ENCODE results near the gene TCEAL8. TPM values are rescaled to one million over a fixed set of nuclear protein-coding genes. Genes with fewer than 3 reads are reported as not detected.

Gene TCEAL8
- total RNA-seq, 1 experiment from 2014 or later: 162 TPM

- in situ Hi-C loops (cut with HindIII; ENCODE audit: low sequenced_read_pairs): no loop called here
- DNase-seq (ENCODE audit: low spot score): no peak
Observed at GRCh38 chrX:103220511-103221323, 34.2 kb downstream of the TCEAL8 start.

- in situ Hi-C loops (cut with HindIII; ENCODE audit: low sequenced_read_pairs): no loop called here
- peak; percentile 45 for DNase-seq (ENCODE audit: low spot score)
Observed at GRCh38 chrX:103215425-103215991, 39.4 kb downstream of the TCEAL8 start.

DNA sequence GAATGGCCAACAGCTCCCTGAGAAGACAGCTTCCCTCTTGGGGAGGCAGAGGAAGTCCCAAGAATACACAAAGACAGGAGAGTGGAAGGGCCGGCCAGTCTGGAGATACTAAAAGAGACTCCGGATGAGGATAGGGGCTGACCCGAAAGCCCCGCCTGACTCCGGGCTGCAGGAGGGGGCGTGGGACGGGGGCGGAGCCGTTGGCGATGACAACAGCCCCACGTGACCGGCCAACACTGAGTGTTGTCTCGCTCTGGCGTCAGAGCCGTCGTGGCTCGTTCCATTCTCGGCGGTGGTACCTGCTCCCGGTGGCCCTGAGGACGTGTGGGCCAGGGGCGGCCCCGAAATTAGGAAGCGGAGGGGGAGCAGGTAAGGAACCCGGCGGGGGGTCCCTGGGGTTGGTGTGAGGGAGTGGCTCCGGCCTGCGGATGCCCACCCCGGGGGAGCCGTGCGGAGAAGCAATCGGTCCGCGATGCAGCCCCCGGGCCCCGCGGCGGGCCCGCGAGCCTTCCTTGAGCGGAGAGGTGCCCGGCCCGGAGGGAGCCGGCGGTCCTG, 40.0 kb downstream of the TCEAL8 start, which contains the start of gene BEX4:
BEX4 (plus strand) TSS at position 239 of the 555 bp plus-strand sequence. CDS start 1,046 bp downstream, outside the sequence.
- in situ Hi-C loops (cut with HindIII; ENCODE audit: low sequenced_read_pairs): no loop called here

DNA sequence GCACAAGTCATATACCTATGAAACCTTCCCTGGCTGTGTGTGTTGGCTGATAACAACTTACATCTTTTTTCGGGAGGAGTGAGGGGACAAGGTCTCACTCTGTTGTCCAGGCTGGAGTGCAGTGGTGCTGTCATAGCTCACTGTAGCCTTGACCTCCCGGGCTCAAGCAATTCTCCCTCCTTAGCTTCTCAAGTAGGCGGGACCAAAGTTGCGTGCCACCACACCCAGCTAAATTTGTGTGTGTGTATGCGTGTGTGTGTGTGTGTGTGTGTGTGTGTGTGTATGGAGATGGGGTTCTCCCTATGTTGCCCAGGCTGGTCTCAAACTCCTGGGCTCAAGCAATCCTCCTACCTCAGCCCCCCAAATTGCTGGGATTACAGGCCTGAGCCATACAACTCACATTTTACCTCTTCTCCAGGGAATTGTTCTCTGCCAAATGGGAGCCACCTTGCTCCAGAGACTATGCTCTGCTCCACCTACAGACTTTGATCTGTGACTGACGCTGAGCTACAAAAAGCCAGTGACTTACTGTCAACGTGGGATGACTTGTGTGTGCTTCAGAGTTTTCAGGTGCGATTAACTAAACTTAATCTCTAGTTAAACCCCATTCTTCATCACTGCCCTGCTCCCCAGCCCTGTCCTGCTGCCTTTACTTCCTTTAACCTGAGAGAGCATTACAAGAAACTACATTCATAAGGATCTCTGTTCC, 42.1 kb downstream of the TCEAL8 start:
- no peak for DNase-seq (ENCODE audit: low spot score)
- in situ Hi-C loops (cut with HindIII; ENCODE audit: low sequenced_read_pairs): no loop called here

More for the DNA sequence above, 40.0 kb downstream of the TCEAL8 start, which contains the start of gene BEX4:
- DNase-seq (ENCODE audit: low spot score): peak; percentile 86

- DNase-seq (ENCODE audit: low spot score): peak; percentile 64
- in situ Hi-C loops (cut with HindIII; ENCODE audit: low sequenced_read_pairs): no loop called here
Observed at GRCh38 chrX:103211012-103211715, 43.8 kb downstream of the TCEAL8 start.

GRCh38 chrX:103210056-103210455, 44.9 kb downstream of the TCEAL8 start:
- no peak for DNase-seq (ENCODE audit: low spot score)
- in situ Hi-C loops (cut with HindIII; ENCODE audit: low sequenced_read_pairs): no loop called here

Other genes with a start within 250 kb of the TCEAL8 start
- gene BEX1, start 191.0 kb downstream of the TCEAL8 start, total RNA-seq (2014; rRNA removed; shearing (Covaris generic)): 273 and 377 TPM in 2 replicates
- gene NXF3, start 162.0 kb downstream of the TCEAL8 start, total RNA-seq (2014; rRNA removed; shearing (Covaris generic)): not detected in 2 replicates
- 61.7 and 62.2 TPM in 2 replicates for gene BEX4, start 40.0 kb downstream of the TCEAL8 start, total RNA-seq (2014; rRNA removed; shearing (Covaris generic))
- not detected in 2 replicates for gene TCEAL5, start 21.6 kb upstream of the TCEAL8 start, total RNA-seq (2014; rRNA removed; shearing (Covaris generic))
- gene BEX2, start 55.8 kb upstream of the TCEAL8 start, total RNA-seq (2014; rRNA removed; shearing (Covaris generic)): 101 and 163 TPM in 2 replicates
- gene TCEAL7, start 75.1 kb upstream of the TCEAL8 start, total RNA-seq (2014; rRNA removed; shearing (Covaris generic)): 0.71 TPM in 1 of 2 replicates, not detected in the other
- gene TCEAL9, start 101.4 kb upstream of the TCEAL8 start, total RNA-seq (2014; rRNA removed; shearing (Covaris generic)): 39.1 and 42.6 TPM in 2 replicates
- gene BEX3, start 121.4 kb upstream of the TCEAL8 start, total RNA-seq (2014; rRNA removed; shearing (Covaris generic)): 464 and 525 TPM in 2 replicates